ENCODE data around the gene PDHX.

DNA sequence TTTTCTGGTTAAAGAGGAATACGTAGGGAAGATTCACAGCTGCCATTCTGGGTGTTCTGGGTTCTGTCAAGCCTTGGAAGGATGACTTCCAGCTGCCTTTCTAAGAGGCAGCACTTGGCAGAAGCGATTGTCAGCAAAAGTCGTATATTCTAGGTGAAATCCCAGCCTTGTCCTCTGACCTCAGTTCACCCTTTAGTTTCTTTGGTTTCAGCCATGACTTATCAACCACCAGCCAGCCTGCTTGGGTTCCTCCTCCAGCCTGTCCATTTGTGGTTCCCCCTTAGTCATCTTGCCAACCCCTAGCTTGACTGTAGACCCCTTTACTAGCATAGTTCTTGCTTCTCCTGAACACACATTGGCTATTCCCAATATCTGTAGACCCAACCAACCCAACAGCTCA, 120.2 kb downstream of the PDHX start:
- TF ChIP-seq, protein P1, sequence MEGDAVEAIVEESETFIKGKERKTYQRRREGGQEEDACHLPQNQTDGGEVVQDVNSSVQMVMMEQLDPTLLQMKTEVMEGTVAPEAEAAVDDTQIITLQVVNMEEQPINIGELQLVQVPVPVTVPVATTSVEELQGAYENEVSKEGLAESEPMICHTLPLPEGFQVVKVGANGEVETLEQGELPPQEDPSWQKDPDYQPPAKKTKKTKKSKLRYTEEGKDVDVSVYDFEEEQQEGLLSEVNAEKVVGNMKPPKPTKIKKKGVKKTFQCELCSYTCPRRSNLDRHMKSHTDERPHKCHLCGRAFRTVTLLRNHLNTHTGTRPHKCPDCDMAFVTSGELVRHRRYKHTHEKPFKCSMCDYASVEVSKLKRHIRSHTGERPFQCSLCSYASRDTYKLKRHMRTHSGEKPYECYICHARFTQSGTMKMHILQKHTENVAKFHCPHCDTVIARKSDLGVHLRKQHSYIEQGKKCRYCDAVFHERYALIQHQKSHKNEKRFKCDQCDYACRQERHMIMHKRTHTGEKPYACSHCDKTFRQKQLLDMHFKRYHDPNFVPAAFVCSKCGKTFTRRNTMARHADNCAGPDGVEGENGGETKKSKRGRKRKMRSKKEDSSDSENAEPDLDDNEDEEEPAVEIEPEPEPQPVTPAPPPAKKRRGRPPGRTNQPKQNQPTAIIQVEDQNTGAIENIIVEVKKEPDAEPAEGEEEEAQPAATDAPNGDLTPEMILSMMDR (IDR thresholded peaks at IDR 0.05; ENCODE audit: insufficient read depth, low read depth, low read length), result no peak
- no peak for TF ChIP-seq EZH2 (IDR thresholded peaks at IDR 0.05; ENCODE audit: insufficient read depth, low read length)
